Stimulated activated CD4-positive, alpha-beta T cell treated with anti-CD3 and anti-CD28 coated beads, Interleukin-1b, Interleukin-23, amount 100 ng/mL, for 1 hour (primary cell): Measurements from ENCODE around the gene GDAP1L1.
"Not testable (repeated sequence)": the region's sequence is repeated elsewhere in the genome, so short reads cannot be mapped to it uniquely, and the experiment has no call there.

Experiments
- DNase-seq, 2 donors: peaks; one replicate each; pipeline ENCODE4 v3.0.0-alpha.2; 2020; ENCODE audit warnings: low read depth in 2 of 2

Gene GDAP1L1

GRCh38 chr20:44219791-44220190 is 27.3 kb upstream of the GDAP1L1 start:
- DNase-seq: no peak

DNA sequence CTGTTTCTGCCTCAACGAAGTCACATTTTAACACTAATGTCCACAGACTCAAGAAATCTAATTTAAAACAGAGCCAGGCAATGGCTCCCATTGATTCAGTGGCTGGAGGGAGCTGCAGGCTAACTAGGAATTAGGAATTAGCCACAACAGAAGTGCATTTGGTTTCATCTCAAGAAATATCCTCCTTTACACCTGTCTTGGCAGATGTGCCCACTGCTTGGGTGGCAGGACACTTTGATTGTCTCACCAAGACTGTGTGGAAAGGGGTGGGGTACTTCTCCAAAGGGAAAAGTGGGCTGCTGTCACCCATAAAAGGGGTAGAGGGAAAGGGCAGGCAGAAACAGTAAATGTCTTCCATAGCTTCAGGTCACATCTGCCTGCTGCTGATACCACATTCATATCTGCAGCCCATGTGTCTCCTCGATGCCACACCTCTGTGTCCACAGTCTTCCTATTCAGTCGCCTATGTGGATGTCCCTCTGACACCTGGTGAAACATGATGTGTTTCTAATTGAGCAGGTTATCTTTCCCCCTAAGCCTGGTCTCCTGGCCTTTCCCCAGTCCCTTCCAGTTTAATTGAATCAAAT is 25.6 kb upstream of the GDAP1L1 start:
- DNase-seq: no peak

DNA sequence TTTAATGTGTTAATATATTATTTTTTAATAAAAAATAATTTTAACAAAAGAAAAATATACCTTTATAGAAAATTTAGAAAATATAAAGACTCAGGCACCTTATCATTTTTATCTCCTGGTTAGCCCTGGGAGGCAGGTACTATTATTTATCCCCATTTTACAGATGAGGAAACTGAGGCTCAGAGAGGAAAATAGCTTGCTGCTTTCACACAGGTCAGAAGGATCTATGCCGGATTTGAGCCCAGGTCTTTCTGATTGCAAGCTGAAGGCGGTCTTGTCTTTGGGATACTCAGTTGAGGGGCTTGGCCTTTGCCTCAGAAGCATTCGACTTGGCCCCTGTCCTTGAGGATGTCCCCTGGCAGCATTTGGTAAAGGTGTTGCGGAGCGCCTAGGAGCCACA is 25.1 kb upstream of the GDAP1L1 start:
- DNase-seq: no peak

GRCh38 chr20:44222633-44223368 is 24.3 kb upstream of the GDAP1L1 start:
- no peak for DNase-seq

GRCh38 chr20:44223721-44224120 is 23.4 kb upstream of the GDAP1L1 start:
- no peak for DNase-seq

GRCh38 chr20:44224637-44225036 is 22.5 kb upstream of the GDAP1L1 start:
- DNase-seq: no peak

- DNase-seq: no peak
Measured at GRCh38 chr20:44228465-44229258, 18.4 kb upstream of the GDAP1L1 start.

GRCh38 chr20:44231193-44231592 is 15.9 kb upstream of the GDAP1L1 start:
- DNase-seq: no peak

GRCh38 chr20:44231713-44232468 is 15.2 kb upstream of the GDAP1L1 start:
- no peak for DNase-seq

- DNase-seq: not testable (repeated sequence)
Measured at GRCh38 chr20:44232469-44232856, 14.6 kb upstream of the GDAP1L1 start.

DNA sequence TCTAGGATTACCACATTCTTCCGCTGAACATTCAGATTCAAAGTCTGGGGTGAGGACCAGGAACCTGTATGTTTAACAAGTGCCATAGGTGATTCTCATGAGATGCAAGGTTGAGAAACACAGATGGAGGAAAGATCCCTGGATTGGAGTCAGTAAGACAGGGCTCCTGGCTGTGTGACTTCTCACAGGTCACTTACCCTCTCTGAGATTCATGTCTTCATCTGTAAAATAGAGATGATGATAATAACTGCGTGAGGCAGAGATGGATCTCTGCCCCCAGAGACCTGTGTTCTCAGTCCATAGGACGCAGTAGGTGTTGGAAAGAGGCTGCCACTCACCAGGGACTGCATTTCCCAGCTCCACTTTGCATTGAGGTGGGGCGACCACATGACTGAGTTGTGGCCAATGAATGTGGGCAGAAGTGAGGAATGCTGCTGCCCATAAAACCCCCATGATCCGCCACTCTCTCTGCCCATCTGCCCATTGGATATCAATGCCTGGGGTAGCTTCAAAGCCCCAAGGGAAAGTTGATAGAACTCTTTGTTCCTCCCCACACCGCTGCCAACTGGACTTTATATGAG is 13.6 kb upstream of the GDAP1L1 start:
- no peak for DNase-seq

DNA sequence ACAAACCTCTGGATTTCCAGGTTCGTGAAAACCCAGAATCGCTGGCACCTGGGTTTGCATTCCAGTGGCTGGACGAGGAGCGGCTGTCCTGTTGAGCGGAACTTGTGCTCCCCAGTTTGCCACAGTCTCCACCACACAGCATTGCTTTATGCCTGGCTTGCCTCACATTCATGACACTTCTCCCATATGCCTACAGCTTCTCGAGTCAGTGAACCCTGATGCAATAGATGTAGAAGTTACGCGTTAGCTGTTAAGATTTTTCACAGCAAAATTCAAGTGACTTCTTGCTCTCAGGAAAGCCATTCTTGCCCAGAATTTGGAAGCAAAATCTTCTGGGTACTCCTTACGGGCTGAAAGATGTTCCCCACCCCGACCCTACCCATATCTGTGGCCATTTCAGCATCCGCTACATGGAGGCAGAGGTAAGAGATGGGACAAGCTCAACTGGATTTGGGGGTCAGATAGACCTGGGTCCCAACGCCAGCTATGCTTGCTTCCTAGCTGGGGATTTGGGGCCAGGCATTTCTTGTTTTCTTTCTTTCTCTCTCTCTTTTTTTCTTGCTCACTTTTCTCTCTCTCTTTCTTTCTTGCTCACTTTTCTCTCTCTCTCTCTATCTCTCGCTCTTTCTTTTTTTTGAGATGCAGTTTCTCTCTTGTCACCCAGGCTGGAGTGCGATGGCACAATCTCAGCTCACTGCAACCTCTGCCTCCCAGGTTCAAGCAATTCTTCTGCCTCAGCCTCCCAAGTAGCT is 12.4 kb upstream of the GDAP1L1 start:
- no peak for DNase-seq

DNA sequence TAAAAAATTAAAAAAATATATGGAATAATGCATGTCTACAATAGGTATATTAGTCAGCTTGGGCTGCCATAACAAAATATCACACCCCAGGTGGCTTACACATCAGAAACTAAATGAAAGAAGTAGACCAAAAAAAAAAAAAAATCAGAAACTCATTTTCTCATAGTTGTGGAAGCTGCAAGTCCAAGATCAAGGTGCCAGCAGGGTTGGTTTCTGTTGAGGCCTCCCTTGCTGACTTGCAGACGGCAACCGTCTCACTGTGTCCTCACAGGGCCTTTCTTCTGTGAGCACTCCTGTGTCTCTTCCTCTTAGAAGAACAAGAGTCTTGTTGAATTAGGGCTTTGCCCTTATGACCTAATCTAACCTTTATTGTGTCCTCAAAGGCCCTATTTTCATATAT is 11.4 kb upstream of the GDAP1L1 start:
- no peak for DNase-seq

DNA sequence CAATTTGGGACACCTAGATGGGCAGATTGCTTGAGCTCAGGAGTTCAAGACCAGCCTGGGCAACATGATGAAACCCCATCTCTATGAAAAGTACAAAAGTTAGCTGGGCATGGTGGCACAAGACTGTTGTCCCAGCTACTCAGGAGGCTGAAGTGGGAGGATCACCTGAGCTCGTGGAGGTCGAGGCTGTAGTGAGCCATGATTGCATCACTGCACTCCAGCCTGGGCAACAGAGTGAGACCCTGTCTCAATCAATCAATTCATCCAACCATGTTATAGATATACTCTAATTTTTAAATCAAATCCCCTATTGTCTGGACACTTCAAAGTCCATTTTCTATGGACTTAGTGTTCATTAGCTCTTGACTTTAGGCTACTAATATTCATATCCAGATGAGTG is 10.3 kb upstream of the GDAP1L1 start:
- not testable (repeated sequence) for DNase-seq

- no peak for DNase-seq
Measured at GRCh38 chr20:44241796-44242195, 5.3 kb upstream of the GDAP1L1 start.

GRCh38 chr20:44245977-44246376 is 1.1 kb upstream of the GDAP1L1 start:
- DNase-seq: no peak

GRCh38 chr20:44247586-44248409 is 690 bp downstream of the GDAP1L1 start:
- no peak for DNase-seq

DNA sequence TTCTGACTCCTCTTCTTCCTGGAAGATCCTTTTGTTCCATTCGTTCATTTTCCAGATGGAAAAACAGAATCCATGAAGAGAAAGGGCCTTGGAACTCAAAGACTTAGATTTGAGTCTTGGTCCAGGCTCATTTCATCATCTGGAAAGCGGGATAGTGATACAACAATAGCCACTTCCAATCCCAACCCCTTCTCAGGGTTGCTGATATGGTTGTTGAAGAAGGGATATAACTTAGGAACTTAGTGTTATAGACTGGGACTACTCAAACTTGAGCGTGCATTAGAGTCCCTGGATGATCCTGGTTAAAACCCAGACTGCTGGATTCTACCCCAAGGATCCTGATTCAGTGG is 1.3 kb downstream of the GDAP1L1 start:
- no peak for DNase-seq

DNA sequence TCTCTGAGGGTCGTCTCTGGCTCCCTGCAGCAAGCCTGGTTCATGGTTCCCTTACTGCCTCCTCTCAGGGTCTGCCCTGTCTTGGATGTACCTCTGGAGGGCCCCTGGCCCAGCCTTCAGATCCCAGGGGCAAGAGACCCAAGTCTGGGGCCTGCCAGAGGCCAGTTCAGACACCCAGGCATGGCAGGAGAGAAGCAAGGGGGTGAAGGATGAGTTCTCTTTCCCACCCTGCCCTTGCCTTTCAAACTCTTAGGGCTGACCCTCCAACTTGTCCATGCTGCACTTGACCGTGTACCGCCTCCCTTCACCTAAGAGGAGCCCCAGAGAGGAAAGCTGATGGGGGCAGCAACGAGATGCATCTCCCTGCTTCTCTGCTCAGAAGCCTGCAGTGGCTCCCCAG is 4.2 kb downstream of the GDAP1L1 start:
- no peak for DNase-seq

- DNase-seq: no peak
Measured at GRCh38 chr20:44253528-44253927, 6.4 kb downstream of the GDAP1L1 start.
